ENCODE results near the gene OPRL1. TPM values are rescaled to one million over a fixed set of nuclear protein-coding genes. Genes with fewer than 3 reads are reported as not detected.

The OPRL1 gene
- total RNA-seq, 1 donor, result 0.63 TPM

GRCh38 chr20:64090165-64090564, 10.3 kb downstream of the OPRL1 start:
- TF ChIP-seq, protein P1, sequence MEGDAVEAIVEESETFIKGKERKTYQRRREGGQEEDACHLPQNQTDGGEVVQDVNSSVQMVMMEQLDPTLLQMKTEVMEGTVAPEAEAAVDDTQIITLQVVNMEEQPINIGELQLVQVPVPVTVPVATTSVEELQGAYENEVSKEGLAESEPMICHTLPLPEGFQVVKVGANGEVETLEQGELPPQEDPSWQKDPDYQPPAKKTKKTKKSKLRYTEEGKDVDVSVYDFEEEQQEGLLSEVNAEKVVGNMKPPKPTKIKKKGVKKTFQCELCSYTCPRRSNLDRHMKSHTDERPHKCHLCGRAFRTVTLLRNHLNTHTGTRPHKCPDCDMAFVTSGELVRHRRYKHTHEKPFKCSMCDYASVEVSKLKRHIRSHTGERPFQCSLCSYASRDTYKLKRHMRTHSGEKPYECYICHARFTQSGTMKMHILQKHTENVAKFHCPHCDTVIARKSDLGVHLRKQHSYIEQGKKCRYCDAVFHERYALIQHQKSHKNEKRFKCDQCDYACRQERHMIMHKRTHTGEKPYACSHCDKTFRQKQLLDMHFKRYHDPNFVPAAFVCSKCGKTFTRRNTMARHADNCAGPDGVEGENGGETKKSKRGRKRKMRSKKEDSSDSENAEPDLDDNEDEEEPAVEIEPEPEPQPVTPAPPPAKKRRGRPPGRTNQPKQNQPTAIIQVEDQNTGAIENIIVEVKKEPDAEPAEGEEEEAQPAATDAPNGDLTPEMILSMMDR (IDR thresholded peaks at IDR 0.05; ENCODE audit: insufficient read depth, low read length), result no peak
- H3K4me3 ChIP-seq (ENCODE audit: low read depth, low read length), result no peak overlapping the region
- DNase-seq (ENCODE audit: low read depth), result no peak

- H3K4me3 ChIP-seq (ENCODE audit: low read depth, low read length), result no peak overlapping the region
- DNase-seq (ENCODE audit: low read depth), result no peak
- TF ChIP-seq, protein P1 (IDR thresholded peaks at IDR 0.05; ENCODE audit: insufficient read depth, low read length), result no peak
Measured at GRCh38 chr20:64091340-64091739, 11.5 kb downstream of the OPRL1 start.

DNA sequence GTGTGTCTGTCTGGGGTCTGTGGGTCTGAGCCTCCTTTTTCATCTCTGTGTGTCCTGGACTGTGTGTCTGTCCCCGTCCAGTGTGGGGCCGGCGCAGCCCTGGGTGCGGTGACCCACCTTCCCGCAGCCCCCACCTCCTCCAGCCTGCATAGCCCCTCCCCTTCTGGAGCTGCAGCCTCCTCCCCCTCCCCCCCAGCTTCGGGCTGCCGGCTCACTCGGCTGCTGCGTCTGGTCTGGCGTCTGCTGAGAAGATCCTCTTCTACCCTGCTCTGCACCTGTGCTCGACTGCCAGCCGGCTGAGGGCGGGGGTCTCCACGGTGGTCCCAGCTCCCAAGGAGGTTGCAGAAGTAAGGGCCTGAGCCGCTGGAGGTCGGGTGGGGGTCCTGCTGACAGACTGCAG, 11.9 kb downstream of the OPRL1 start:
- DNase-seq (ENCODE audit: low read depth), result no peak
- H3K4me3 ChIP-seq (ENCODE audit: low read depth, low read length), result no peak overlapping the region
- TF ChIP-seq, protein P1 (IDR thresholded peaks at IDR 0.05; ENCODE audit: insufficient read depth, low read length), result no peak

GRCh38 chr20:64092258-64093012, 12.6 kb downstream of the OPRL1 start:
- TF ChIP-seq, protein P1 (IDR thresholded peaks at IDR 0.05; ENCODE audit: insufficient read depth, low read length), result no peak
- H3K4me3 ChIP-seq (ENCODE audit: low read depth, low read length), result no peak overlapping the region
- DNase-seq (ENCODE audit: low read depth), result no peak

- H3K4me3 ChIP-seq (ENCODE audit: low read depth, low read length), result no peak overlapping the region
- DNase-seq (ENCODE audit: low read depth), result no peak
- TF ChIP-seq, protein P1 (IDR thresholded peaks at IDR 0.05; ENCODE audit: insufficient read depth, low read length), result no peak
Measured at GRCh38 chr20:64093013-64093503, 13.2 kb downstream of the OPRL1 start.

- no peak for DNase-seq (ENCODE audit: low read depth)
- no peak overlapping the region for H3K4me3 ChIP-seq (ENCODE audit: low read depth, low read length)
- TF ChIP-seq, protein P1 (IDR thresholded peaks at IDR 0.05; ENCODE audit: insufficient read depth, low read length), result no peak
Measured at GRCh38 chr20:64095455-64095854, 15.6 kb downstream of the OPRL1 start.
